Epithelial cell of esophagus (primary cell): ENCODE results near the gene CAPSL.
A peak's percentile ranks its signal among the peaks of the same experiment; 100 is the strongest.

ENCODE experiments used
- DNase-seq: peaks from one replicate; pipeline ENCODE4 v3.0.0; 2010; ENCODE audit warnings: low read depth
- H3K4me3 ChIP-seq: 2 replicates; pipeline ENCODE4 v1.5.1; 2011; ENCODE audit warnings: mild to moderate bottlenecking, low read length, control low read depth
- TF ChIP-seq, protein P1 (sequence below): IDR thresholded peaks from 2 replicates; pipeline ENCODE4 v1.5.1; 2011; ENCODE audit warnings: low read depth, mild to moderate bottlenecking, low read length, control low read depth, inconsistent platforms; ENCODE audit not compliant: insufficient read depth; ENCODE audit errors: missing control alignments

The CAPSL gene

GRCh38 chr5:35884191-35884769 is 54.1 kb downstream of the CAPSL start:
- no peak overlapping the region for H3K4me3 ChIP-seq
- peak; percentile 89 for DNase-seq
- TF ChIP-seq, protein P1, sequence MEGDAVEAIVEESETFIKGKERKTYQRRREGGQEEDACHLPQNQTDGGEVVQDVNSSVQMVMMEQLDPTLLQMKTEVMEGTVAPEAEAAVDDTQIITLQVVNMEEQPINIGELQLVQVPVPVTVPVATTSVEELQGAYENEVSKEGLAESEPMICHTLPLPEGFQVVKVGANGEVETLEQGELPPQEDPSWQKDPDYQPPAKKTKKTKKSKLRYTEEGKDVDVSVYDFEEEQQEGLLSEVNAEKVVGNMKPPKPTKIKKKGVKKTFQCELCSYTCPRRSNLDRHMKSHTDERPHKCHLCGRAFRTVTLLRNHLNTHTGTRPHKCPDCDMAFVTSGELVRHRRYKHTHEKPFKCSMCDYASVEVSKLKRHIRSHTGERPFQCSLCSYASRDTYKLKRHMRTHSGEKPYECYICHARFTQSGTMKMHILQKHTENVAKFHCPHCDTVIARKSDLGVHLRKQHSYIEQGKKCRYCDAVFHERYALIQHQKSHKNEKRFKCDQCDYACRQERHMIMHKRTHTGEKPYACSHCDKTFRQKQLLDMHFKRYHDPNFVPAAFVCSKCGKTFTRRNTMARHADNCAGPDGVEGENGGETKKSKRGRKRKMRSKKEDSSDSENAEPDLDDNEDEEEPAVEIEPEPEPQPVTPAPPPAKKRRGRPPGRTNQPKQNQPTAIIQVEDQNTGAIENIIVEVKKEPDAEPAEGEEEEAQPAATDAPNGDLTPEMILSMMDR, result no peak

DNA sequence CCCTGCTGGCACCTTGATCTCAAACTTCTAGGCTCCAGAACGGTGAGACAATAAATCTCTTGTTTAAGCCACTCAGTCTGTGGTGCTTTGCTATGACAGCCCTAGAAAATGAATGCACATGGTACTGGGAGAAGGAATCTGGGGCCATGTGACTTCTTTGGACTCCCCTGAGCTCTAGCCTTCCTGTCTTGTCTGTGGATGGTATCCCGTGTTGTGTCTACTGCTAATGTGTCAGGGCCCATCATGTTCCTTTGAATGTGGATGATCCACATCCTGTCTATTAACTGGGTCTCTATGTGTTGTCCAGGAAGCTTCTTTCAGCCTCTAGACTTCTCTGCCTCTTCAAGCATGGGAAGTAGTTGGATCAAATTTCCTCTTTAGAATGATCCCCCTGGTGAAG is 56.7 kb downstream of the CAPSL start:
- DNase-seq, result no peak
- H3K4me3 ChIP-seq, result no peak overlapping the region
- TF ChIP-seq, protein P1, result no peak

DNA sequence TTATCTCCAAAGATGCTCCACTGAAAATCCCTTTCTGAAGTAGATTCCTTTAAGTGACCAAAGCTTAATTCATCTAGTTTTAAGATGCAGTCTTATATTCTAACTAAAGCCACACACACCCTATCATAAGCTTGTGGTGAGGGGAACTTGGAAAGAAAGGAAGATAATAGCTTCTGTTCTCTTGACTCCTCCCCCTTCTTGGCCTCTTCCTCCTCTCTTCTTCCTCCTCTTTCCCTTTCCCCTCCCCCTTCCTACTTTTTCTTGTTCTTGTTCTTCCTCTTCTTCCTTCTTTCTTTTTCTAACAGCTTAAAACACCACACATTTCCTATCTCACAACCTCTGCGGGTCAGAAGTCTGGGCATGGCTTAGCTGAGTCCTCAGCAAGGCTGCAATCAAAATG is 58.3 kb downstream of the CAPSL start:
- TF ChIP-seq, protein P1, result no peak
- no peak for DNase-seq
- H3K4me3 ChIP-seq, result no peak overlapping the region

GRCh38 chr5:35879649-35880048 is 58.8 kb downstream of the CAPSL start:
- TF ChIP-seq, protein P1, result no peak
- no peak overlapping the region for H3K4me3 ChIP-seq
- DNase-seq, result no peak

DNA sequence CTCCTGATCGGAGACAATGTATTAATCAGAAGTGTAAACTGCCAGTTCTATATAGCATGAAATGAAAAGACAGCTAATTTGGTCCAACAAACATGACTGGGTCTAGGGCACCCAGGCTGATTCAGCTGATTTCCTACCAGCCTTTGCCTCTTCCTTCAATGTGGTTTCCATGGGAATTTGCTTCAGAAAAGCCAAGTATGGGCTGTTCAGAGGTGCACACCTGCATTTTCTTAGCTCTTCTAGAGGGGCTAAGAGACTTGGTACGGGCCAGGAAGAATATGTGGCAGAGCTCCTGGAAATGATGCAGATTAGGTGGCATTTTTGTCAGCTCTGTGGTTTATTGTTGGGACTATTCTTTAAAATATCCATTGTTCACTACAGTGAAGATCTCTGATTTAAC is 59.3 kb downstream of the CAPSL start:
- TF ChIP-seq, protein P1, result no peak
- no peak for DNase-seq
- no peak overlapping the region for H3K4me3 ChIP-seq

GRCh38 chr5:35878079-35878478 is 60.3 kb downstream of the CAPSL start:
- no peak overlapping the region for H3K4me3 ChIP-seq
- TF ChIP-seq, protein P1, result no peak
- no peak for DNase-seq

DNA sequence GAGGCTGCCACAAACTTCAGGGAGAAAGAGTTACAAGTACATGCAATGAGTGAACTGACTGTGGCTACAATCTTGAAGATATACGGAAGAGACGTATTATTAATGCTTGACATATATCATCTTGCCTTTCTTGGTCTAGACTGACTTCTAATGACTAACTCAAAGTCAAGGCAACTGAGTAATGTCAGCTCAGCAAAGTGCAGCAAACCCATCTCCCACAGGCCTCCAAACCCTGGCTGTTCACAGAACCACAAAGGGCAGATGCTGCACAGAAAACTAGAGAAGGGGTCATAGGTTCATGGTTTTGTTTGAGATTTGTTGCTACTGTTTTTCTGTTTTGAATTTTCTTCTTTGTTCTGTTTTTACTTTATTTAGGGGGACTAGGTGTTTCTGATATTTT is 60.8 kb downstream of the CAPSL start:
- no peak for DNase-seq

More for the DNA sequence above, 60.8 kb downstream of the CAPSL start:
- no peak overlapping the region for H3K4me3 ChIP-seq
- TF ChIP-seq, protein P1, result no peak
